H1 (cell line): ENCODE measurements around the gene NR3C2. TPM values are rescaled to one million over a fixed set of nuclear protein-coding genes. Genes with fewer than 3 reads are reported as not detected.

Source experiments
- HDAC6 ChIP-seq: IDR thresholded peaks from one replicate; pipeline ENCODE4 v1.7.1; 2012; ENCODE audit warnings: low read depth, mild to moderate bottlenecking, inconsistent platforms, low read length, moderate library complexity
- polyA plus RNA-seq, 7 experiments: library from polyadenylated mRNA; depleted of rRNA in 3 of 7; stranded (reverse) in 5 of 7; unstranded in 2 of 7; fragments of >200 nt in 5 of 7; fragments of 200-250 nt in 2 of 7; gene quantifications; 1 replicate in 5 of 7; 2 replicates in 1 of 7; 4 replicates in 1 of 7; pipeline versions ENCODE4 v1.2.1 to v1.2.3, GENCODE V29; 2011 to 2013; ENCODE audit warnings: missing spikeins in 2 of 7, mixed read lengths in 2 of 7
- total RNA-seq: library from RNA; stranded (reverse); fragmentation: NEBNext Ultra II Directional; extraction: Animal tissue kit (Norgen Biotek cat#: 25700); gene quantifications from 2 replicates; pipeline ENCODE4 v1.2.1, GENCODE V29; 2021
- TF ChIP-seq, protein P1 (sequence below), 3 experiments: IDR thresholded peaks; 1 replicate in 2 of 3; 2 replicates in 1 of 3; pipeline versions ENCODE4 v1.5.1 to v1.6.1; 2011; ENCODE audit warnings: low read length in 3 of 3, mild to moderate bottlenecking in 3 of 3, inconsistent platforms in 2 of 3, low read depth in 1 of 3, moderate library complexity in 1 of 3; ENCODE audit not compliant: insufficient read depth in 1 of 3; ENCODE audit errors: control extremely low read depth in 1 of 3

The NR3C2 gene
- total and polyA plus RNA-seq, 2 of the 8 experiments (the other 6 are each of a cell fraction or from before 2014, with no cell fraction given) = 0.80 to 3.9 TPM

DNA sequence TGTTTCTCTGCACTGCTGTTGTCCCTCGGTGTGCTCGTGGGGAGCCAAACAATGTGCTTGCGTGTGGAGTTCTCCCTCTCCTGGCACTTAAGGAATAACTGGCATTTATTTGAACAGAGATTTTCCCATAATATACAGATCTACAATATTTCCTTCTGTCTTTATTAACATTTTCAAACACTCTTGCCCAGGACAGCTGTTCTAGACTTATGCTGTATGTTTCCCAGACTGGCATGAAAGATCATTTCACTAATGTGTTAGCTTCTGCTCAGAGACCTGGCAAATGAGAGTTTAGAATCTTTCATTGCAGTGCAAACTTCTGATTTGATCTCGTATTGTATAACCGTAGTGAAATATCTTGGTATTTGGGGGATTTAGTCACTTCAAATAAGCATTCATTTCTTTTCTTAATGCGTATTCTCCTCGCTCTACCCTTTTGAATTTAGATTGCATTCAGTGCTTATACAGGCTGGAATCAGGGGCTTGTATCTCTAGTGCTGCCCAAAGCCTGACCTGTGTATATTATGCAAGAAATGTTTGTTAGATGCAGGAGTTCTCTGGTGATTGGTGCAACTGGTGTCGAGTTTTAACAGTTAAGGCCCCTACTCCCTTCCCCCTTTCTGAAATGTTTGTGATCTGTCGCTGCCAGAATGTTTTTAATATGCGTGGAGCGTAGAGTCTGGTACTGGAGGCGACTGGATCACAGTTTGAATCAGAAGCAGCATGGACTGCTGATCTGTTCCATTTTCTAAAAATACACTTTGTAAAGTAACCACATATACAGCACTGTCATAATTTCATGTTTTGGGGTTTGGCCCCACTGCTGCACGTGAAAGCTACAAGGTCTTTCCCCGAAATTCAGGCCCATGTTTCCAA, 384.0 kb downstream of the NR3C2 start (continued):
- TF ChIP-seq, protein P1, sequence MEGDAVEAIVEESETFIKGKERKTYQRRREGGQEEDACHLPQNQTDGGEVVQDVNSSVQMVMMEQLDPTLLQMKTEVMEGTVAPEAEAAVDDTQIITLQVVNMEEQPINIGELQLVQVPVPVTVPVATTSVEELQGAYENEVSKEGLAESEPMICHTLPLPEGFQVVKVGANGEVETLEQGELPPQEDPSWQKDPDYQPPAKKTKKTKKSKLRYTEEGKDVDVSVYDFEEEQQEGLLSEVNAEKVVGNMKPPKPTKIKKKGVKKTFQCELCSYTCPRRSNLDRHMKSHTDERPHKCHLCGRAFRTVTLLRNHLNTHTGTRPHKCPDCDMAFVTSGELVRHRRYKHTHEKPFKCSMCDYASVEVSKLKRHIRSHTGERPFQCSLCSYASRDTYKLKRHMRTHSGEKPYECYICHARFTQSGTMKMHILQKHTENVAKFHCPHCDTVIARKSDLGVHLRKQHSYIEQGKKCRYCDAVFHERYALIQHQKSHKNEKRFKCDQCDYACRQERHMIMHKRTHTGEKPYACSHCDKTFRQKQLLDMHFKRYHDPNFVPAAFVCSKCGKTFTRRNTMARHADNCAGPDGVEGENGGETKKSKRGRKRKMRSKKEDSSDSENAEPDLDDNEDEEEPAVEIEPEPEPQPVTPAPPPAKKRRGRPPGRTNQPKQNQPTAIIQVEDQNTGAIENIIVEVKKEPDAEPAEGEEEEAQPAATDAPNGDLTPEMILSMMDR (IDR thresholded peaks at IDR 0.05; ENCODE audit: control extremely low read depth in 1 of 3, insufficient read depth in 1 of 3, low read depth in 1 of 3, low read length in 3 of 3) = no peak
- TF ChIP-seq HDAC6 = no peak
- TF ChIP-seq, all 59 proteins: peak for 0
